Activated naive CD4-positive, alpha-beta T cell treated with Interleukin-2 at 50 U/mL for 16 hours (primary cell): ENCODE data around the gene ACKR1.

Source experiments
- DNase-seq: peaks from one replicate; pipeline ENCODE4 v3.0.0-alpha.2; 2020

Gene ACKR1

DNA sequence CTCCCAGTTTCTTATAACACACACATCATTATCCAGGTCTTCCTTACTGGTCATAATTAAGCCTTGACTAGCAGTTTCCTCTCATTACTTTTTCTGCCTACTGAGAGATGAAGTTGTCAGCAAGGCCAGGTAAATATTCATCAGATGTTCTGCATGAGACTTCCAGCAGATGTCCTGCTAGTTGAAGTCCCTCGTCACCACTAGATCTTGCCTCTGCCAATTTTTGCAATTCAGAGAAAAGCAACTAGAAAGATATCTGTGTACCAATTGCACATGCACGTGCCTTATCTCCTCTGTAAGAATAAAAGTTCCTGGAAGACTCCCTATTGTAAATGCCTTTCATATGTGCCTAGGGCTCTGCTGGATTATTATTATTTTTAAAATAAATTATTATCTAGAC is 18.3 kb downstream of the ACKR1 start:
- DNase-seq = no peak

DNA sequence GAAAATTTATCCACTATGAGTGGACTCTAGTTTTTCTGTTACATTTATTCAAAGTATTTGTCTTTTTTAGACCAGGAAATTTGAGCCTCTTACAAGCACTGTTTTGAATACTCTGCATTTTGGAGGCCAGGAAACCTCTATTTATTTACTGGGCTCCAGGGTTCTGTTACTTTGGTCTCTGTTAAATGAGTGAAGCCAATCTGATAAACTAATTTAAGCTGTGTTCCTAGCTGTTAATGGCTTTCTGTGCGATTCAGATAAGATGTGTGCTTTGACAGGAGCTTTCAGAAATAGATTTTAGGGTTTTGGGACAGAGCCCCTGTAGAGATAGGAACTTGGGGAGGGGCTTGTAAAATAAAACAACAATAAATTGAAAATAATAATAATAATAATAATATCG is 23.9 kb downstream of the ACKR1 start:
- no peak for DNase-seq

DNA sequence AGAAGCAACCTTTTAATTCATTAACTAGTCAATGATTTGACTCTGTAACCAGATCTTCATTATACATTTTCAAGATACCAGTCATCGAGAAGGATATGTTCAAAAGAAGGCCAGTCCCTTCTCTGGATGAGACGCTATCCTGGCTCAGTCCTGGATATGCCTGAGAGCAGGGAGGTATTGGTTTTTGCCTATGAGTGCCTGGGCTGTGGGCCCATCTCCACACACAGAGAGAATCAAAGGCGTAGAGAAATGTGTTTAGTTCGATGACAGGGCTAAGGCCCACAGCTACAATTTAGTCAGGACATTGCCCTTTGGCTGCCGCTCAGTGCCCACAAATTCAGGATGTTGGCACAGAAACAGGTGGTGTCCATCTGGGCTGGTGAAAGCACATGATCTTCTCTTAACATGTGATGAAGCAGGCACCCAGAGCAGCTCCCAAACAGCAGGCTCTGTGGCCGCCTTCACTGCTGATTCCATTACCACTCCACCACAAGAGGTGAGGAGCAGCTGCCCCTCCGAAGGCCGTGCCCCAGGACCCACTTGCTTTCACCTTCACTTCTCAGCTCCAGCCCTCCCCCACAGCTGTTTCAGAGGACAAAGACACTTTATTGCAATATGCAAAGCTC is 24.7 kb downstream of the ACKR1 start:
- no peak for DNase-seq

DNA sequence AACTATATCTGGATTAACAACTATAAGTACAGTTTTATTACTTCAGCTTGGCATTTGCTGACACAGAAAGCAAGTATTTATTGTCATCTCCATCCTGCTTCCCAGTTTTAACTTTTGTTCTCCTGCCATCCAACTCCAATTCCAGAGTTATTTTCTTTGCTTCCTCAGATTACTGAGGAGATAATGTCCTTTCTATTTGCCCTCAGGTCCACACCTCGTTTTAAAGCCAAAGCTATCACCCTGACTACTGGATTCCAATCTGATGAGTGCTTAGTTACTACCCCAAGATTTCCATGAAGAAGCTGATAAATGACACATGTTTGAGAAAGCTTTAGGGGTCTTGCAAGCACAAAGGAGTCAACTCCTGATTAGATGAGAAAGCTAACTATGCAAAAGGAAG is 25.2 kb downstream of the ACKR1 start:
- DNase-seq = no peak

DNA sequence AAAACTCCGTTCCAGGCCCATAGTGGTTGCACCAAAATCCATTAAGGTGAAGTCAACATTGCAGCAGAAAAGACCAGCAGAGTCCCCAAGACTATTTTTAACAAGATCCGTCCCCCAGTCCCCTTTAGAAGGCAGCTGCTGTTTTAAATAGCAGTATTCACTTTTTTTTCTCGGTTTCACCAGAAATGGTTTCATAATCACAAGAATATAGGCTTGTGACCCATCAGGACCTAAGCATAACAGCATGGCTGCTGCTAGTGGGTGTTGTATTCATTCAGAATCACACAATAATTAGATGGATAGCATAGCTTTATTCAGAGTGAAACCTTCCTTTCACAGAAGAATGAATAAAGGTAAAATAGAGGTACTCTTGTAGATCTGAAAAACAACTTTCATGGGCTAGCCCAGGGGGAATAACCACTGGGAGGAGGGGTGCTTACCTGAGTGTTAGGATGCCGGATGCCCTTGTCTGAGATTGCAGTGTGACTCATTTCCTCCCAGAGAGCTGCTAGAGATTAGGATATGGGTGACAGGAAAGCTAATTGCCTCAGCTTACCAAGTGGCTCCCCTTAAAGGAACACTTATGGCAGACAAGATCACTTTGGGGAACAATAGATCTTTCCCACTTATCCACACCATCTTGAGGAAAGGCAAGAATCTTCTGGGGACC is 35.0 kb downstream of the ACKR1 start:
- no peak for DNase-seq

DNA sequence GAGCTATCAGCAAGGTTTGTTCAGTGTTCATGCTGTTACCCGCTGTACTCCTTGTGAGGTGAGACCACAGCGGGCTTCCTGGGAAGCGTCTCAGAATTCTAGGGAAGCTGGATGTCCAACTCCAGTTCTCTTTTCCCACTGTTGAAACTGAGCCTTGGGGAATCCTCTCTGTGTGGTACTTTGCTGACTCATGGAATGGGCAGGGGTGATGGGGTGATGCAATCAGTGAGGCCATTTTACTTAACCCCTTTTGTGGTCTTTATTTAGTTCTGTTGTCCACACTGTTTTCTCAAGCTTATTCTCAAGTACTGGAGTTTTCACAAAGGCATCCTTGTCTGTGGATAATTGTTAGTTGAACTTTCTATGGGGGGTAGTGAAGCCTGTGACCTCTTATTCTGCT is 42.6 kb downstream of the ACKR1 start:
- DNase-seq = no peak

DNA sequence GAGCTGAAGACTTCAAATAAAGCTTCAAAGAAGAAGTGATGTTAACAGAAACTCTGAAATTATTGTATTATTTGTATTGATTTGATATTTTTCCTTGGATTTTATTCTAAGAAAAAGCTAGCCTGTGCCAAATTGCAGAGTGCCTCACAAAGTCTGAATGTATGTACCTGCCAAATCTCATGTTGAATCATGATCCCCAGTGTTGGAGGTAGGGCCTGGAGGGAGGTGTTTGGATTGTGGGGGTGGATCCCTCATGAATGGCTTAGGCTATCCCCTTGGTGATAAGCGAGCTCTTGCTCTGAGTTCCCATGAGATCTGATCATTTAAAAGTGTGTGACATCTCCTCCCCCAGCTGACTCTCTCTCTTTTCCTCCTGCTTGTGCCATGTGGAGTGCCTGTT is 43.6 kb downstream of the ACKR1 start:
- DNase-seq = no peak

DNA sequence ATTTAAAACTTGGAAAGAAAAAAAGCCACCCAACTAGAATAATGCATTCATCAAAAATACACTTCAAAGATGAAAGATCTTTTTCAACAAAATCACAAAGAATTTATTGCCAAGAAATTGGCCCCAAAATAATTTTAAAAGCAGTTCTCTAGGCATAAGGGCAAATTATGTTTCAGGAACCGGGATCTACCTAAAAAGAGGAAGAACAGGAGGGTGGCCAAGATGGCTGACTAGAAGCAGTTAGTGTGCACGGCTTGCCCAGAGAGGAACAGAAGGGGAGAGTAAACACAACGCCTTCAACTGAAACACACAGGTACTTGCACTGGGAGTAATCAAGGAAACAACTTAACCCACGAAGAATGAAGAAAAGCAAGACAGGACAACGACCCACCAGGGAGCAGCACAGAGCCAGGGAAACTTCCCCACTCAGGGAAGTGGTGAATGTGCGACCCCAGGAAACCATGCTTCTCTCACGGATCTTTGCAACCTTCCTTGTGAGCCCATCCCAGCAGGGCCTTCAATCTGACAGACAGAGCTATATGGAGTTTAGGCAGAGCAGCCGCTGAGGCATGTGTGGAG is 46.1 kb downstream of the ACKR1 start:
- no peak for DNase-seq
